SK-N-MC (cell line): ENCODE results near the gene C13orf46.
"Not testable (repeated sequence)": the region's sequence is repeated elsewhere in the genome, so short reads cannot be mapped to it uniquely, and the experiment has no call there.

Experiments used
- DNase-seq: peaks from one replicate; pipeline ENCODE4 v3.0.0-alpha.2; 2011; ENCODE audit warnings: low read depth, low spot score
- H3K27ac ChIP-seq: fragments of 200-600 bp; sonication (generic); 2 replicates; pipeline ENCODE4 v1.5.1; 2016; ENCODE audit warnings: mixed run types
- H3K36me3 ChIP-seq: fragments of 200-600 bp; sonication (generic); 2 replicates; pipeline ENCODE4 v1.6.1; 2017; ENCODE audit warnings: antibody characterized with exemption, low read length, mixed read lengths; ENCODE audit not compliant: insufficient read depth
- H3K4me3 ChIP-seq: fragments of 200-600 bp; sonication (generic); 2 replicates; pipeline ENCODE4 v1.5.1; 2016
- H3K9ac ChIP-seq: fragments of 200-600 bp; sonication (generic); 2 replicates; pipeline ENCODE4 v1.8.0; 2017; ENCODE audit warnings: mixed run types, mixed read lengths; ENCODE audit not compliant: insufficient read length
- H3K9me3 ChIP-seq: fragments of 200-600 bp; sonication (generic); 2 replicates; pipeline ENCODE4 v1.6.1; 2017; ENCODE audit warnings: low read depth, mild to moderate bottlenecking, antibody characterized with exemption, low read length, moderate library complexity, mixed read lengths
- EZH2 ChIP-seq: fragments of 200-600 bp; sonication (generic); IDR thresholded peaks from one replicate; pipeline ENCODE4 v1.6.1; 2017; ENCODE audit warnings: antibody characterized with exemption
- FOXP2 ChIP-seq: optimal IDR thresholded peaks from 2 replicates; pipeline ENCODE3; 2011; ENCODE audit warnings: mild to moderate bottlenecking, moderate library complexity; ENCODE audit not compliant: insufficient read depth; ENCODE audit errors: extremely low read length, control extremely low read depth
- POLR2AphosphoS5 ChIP-seq: IDR thresholded peaks from 2 replicates; pipeline ENCODE4 v1.6.1; 2012; ENCODE audit warnings: mild to moderate bottlenecking, low read depth, low read length, borderline replicate concordance

Gene C13orf46

DNA sequence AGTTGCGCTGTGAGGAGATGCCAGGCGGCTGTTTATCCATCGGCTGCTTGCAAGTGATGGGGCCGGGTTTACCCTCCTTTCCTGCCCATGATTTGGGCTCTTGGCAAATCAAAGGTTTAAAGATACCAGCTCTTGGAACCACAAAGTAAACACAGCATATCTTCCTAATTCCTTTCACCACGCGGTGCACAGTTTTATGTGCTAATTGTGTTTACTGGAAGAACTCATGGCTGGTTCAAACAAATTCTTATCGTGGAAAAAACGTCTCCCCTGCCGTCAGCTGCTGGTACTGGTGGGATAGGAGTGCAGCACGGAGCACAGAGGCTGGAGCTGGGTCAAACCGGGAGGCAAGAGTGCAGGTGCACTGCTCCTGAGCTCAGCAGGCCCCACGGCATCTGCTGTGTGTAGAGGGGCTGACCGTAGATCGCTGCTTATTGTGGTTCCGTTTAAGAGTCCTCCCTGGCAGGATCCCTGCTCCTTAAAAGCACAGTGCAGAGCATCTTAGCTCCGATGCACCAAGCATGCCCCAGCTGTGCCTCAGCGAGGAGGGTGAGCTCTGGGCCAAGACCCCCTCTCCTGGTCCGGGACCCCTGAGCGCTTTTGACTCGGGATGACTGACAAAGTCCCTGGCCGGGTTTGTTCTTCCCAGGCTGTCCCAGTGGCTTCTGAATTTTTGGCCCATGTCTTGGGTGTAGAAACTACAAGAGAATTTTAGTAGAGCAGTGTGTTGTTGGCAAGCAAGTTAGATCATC is 58.7 kb downstream of the C13orf46 start:
- H3K9me3 ChIP-seq, result no peaks in the 10 kb centered on the region
- no peak overlapping the region for H3K27ac ChIP-seq
- no peak for DNase-seq
- no peak overlapping the region for H3K4me3 ChIP-seq
- H3K9ac ChIP-seq, result no peak overlapping the region
- no peaks in the 10 kb centered on the region for H3K36me3 ChIP-seq
- TF ChIP-seq FOXP2, result no peak
- TF ChIP-seq EZH2, result no peak
- TF ChIP-seq POLR2AphosphoS5, result no peak

DNA sequence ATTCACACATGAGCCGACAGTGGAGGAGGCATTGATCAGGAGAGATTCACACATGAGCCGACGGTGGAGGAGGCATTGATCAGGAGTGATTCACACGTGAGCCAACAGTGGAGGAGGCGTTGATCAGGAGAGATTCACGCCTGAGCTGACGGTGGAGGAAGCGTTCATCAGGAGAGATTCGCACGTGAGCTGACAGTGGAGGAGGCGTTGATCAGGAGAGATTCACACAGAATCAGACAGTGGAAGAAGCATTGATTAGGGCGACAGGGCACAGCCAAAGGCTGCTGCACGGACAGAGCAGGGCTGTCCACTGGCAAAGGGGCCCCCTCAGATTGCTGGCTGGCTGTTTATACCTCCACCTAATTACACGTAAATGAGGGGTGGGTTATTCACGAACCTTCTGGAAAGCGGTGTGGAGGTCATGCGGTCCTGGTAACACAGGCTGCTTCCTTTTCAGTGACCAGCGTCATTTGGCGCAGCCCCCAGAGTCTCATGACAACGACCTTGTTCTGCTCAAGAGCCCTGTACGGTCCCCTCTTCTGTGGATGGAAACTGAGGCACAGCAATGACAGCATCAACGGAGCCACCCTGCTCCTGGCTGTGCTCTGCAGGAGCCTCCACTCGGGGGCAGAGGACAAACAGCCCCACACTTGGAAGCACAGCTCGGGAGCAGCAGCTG is 59.4 kb downstream of the C13orf46 start:
- Histone ChIP-seq H3K36me3 (no peaks in the 10 kb centered on the region), H3K9ac (no peak overlapping the region), H3K9me3 (no peaks in the 10 kb centered on the region), H3K4me3 (no peak overlapping the region), H3K27ac (no peak overlapping the region)
- DNase-seq, result no peak
- no peak for TF ChIP-seq FOXP2

DNA sequence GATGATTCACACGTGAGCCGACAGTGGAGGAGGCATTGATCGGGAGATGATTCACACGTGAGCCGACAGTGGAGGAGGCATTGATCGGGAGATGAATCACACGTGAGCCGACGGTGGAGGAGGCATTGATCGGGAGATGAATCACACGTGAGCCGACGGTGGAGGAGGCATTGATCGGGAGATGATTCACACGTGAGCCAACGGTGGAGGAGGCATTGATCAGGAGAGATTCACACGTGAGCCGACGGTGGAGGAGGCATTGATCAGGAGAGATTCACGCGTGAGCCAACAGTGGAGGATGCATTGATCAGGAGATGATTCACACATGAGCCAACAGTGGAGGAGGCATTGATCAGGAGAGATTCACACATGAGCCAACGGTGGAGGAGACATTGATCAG is 60.0 kb downstream of the C13orf46 start:
- not testable (repeated sequence) for H3K4me3 ChIP-seq, DNase-seq, H3K9ac ChIP-seq, H3K27ac ChIP-seq, H3K9me3 ChIP-seq, H3K36me3 ChIP-seq

DNA sequence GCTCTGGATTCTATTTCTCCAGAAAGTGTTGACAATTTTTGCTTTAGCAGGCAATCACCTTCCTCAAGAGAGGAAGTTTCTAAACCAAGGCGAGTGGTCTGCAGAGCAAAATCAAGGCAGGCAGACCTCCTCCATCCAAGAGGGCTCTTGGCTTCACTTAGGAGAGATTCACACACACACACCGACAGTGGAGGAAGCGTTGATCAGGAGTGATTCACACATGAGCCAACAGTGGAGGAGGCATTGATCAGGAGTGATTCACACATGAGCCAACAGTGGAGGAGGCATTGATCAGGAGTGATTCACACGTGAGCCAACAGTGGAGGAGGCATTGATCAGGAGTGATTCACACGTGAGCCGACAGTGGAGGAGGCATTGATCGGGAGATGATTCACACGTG is 60.5 kb downstream of the C13orf46 start:
- not testable (repeated sequence) for H3K4me3 ChIP-seq, H3K9me3 ChIP-seq, H3K27ac ChIP-seq, DNase-seq, H3K36me3 ChIP-seq, H3K9ac ChIP-seq

DNA sequence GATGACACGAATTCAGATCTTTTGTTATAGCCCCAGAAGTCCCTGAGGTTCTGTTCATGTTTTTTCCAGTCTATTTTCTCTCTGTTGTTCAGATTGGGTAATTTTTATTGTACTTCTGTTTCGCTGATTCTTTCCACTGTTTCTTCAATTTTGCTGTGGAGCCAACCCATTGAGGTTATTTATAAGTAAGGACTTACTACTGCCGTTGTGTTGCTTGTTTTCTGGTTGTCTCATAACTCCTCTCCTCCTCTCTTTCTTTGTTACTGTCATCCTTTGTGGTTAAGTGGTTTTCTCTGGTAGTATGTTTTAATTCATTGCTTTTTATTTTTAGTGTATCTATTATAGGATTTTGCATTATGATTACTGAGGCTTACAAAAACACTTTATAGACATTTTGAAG is 61.3 kb downstream of the C13orf46 start:
- Histone ChIP-seq H3K27ac (no peak overlapping the region), H3K9me3 (no peaks in the 10 kb centered on the region), H3K4me3 (no peak overlapping the region), H3K36me3 (no peaks in the 10 kb centered on the region), H3K9ac (no peak overlapping the region)
- no peak for DNase-seq
- TF ChIP-seq FOXP2 (no peak), EZH2 (no peak), POLR2AphosphoS5 (no peak)

DNA sequence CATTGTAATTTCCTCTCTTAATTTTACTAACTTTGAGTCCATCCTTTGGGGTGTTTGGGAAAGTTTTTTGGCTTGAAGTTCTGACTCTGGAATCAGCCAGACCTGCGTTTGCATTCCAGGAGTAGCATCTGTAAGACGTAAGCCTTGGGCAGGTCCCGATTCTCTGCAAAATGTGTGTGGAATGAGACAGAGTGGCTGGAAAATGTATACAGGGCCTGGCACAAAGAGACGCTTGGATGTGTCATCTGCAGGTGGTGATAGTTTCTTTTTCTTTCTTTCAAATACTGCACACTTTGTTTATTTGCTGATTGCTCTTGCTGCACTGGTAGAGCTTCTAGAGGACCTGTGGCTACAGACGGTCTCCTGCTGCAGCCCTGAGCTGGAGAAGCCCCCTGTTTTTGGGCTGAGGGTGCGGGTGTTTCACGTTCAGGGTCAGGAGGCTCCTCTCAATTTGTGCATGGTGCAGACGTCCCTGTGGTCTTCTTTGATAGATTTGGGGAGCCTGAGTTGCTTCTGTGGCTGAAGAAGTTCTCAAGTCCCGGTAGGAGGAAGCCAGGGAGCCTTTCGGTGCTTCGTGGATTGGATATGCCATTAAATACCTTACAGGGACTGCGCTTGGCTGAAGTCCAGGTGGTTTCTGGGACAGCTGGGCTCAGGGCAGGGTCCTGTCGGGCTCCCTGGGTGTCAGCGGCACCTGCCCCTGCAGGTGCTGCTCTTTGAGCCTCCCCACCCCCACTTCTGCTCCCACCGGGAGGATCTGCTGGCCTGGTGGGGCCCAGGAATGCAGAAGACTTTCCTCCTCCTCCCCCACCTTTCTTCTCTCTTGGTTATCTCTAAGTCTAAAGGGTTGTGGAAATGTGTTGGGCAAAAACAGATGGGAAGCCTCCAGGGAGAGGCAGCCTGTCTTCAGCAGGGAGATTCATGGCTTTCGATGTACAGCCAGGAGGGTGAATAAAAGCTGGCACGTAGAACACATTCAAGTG is 66.0 kb downstream of the C13orf46 start:
- no peak for DNase-seq
- TF ChIP-seq FOXP2 (no peak), EZH2 (no peak), POLR2AphosphoS5 (no peak)
- no peak overlapping the region for H3K4me3 ChIP-seq
- no peak overlapping the region for H3K27ac ChIP-seq
- no peaks in the 10 kb centered on the region for H3K36me3 ChIP-seq
- H3K9me3 ChIP-seq, result no peaks in the 10 kb centered on the region
- no peak overlapping the region for H3K9ac ChIP-seq

DNA sequence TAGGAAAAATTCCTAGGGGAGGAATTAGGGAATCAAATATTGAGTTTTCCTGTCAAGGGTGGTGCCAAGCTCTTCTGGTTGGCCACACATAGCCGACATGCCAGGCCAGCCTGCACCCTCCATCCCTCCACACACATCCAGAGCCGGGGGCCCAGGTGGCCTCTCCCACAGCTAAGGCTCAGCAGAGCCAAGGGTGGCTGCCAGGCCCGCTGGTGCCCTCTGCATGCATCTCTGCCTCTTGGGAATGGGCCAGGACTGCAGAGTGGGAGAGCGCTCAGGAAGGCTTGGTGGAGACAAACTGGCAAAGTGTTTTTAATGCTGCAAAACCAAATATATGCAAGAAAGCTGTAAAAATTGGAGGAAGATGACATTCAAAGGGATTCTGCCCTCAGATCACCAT is 67.3 kb downstream of the C13orf46 start:
- no peak for TF ChIP-seq FOXP2
- no peak for TF ChIP-seq EZH2
- no peak for TF ChIP-seq POLR2AphosphoS5
- H3K9me3 ChIP-seq, result no peaks in the 10 kb centered on the region
- no peaks in the 10 kb centered on the region for H3K36me3 ChIP-seq
- no peak overlapping the region for H3K27ac ChIP-seq
- DNase-seq, result no peak
- H3K4me3 ChIP-seq, result no peak overlapping the region
- H3K9ac ChIP-seq, result no peak overlapping the region

DNA sequence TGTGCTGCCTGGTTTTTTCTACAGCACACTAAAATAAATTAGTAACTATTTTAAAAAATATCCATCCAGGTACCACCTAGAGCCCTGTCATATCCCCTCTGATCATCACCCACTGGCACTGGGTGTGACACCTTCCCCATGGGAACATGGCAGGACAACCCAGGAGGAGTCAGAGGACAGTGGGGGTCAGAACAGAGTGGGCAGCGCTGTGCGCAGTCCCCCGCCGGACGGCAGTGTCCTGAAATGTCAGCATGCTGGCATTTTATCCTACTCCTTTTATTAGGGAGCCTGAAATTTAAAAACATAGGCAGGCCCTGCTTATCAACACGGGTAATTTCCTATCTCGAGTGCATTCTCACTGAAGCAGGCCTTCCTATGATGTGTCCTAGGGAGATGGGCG is 67.9 kb downstream of the C13orf46 start:
- no peaks in the 10 kb centered on the region for H3K9me3 ChIP-seq
- DNase-seq, result no peak
- TF ChIP-seq EZH2 (no peak), FOXP2 (no peak), POLR2AphosphoS5 (no peak)
- no peak overlapping the region for H3K27ac ChIP-seq
- H3K36me3 ChIP-seq, result no peaks in the 10 kb centered on the region
- H3K4me3 ChIP-seq, result no peak overlapping the region
- no peak overlapping the region for H3K9ac ChIP-seq
